ENCODE results near the gene MYO7A.

DNA sequence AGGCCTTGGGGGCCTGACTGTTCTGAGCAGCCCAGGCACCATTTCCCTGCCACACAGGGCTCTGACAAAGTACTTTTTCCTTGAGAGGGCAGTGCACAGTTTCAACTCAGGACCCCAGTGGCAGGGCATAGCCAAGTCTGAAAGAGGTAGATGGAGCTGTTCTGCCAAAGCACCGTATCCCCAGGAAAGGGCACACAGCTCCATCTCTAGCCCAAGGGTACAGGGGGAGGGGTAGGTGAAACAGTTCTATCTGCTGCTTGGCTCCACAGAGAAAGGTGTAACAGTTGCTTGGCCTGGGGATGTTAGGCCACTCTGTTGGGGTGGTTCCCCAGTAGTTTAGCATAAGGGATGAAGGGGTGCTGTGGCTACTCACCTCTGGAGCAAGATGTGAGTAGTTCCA is 125.6 kb downstream of the MYO7A start:
- no peak for TF ChIP-seq POLR2AphosphoS5 (IDR thresholded peaks at IDR 0.05)
- TF ChIP-seq CTCF (IDR thresholded peaks at IDR 0.05) = no peak
- no peak for TF ChIP-seq EP300 (IDR thresholded peaks at IDR 0.05)
- no peak for TF ChIP-seq POLR2A (IDR thresholded peaks at IDR 0.05)
